Stromal cell of bone marrow (primary cell): ENCODE measurements around the gene TCP11.

Source experiments
- DNase-seq: peaks from one replicate; pipeline ENCODE4 v3.0.0-alpha.2; 2012; ENCODE audit warnings: low read depth

Gene TCP11

DNA sequence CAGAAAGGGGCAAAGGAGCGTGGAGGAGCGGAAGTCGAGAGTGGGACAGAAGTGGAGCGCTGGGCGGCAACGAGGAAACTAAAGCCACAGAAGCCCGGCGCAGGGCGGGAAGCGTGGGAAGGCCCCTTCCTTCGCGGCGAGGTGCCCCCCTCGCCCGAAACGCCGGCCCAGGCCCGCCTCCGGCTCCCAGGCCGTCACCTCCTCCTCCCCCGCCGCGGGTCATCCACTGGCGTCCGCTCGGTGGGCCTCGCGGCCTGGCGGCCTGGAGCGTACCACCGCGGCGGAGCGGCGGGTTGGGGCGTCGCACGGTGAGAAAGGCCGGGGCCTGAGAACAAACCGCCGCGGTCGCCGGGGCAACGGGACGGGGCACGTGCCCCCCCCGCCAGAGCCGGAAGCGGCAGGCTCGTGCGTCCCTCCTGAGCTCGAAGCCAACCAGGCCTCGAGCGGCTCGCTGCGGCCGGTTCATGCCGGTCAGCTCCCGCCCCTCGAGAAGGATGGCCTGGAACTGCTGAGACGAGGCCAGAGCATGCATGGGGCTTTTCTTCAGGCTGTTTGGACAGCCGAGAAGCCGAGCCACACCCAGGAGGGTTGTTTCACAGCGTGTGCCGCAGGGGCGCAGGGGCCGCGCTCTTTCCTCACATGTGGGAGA lies at the start of gene TCP11:
TSS of gene TCP11 (minus strand) at position 333 of the 649 bp plus-strand sequence. CDS start 469 bp downstream, outside the sequence.
- no peak for DNase-seq

DNA sequence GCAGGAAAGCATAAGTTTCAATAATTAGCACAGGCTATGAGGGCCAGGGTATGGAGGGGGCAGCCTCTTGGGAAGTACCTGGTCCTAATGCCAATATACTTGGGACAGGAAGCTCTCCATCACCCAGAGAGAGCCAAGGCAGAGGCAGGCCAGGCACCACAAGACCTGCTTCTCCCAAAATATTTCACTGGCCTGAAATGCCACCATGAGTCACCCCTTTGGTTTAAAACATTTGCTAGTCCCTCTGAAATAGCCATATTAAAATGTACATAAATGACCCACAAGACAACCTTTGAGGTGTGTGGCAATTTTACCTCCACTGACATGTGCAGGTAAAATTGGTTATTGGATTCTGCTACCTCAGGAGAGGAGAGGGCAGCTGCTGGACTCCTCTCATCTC lies 49.2 kb upstream of the TCP11 start:
- DNase-seq: no peak

DNA sequence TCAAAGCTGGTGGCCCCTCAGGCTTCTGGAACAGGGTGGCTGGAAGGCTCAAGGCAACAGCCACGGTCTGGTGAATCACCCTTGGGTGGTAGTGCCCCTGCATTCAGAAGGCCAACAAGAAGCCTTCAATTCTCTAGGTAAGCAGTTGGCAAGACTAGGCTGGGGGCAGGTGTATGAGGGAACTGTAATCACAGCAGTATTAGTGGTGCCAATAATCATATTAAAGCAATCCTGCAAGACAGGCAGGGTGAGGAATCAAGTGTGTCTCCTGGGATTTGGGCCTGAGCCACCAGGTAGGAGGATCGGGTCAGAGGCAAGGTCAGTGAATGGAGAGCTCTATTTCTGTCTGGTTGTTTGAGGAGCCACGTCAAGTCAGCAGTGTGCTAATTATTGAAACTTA lies 47.7 kb upstream of the TCP11 start:
- DNase-seq: no peak

DNA sequence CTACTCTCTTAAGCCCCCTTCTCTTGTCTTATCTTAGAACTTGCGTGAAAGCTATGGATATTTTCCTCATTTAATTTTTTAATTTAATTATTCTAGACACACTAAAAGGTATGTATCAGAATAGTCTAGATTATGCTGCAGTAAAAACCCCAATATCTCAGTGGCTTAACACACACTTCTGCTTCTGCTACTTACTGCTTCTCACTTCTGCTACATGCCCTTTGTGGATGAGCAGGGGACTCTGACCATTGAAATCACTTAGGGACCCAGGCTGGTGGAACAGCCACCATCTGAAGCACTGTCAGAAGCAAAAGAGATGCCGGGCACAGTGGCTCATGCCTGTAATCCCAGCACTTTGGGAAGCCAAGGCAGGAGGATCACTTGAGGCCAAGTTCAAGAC lies 45.4 kb upstream of the TCP11 start:
- DNase-seq: no peak

DNA sequence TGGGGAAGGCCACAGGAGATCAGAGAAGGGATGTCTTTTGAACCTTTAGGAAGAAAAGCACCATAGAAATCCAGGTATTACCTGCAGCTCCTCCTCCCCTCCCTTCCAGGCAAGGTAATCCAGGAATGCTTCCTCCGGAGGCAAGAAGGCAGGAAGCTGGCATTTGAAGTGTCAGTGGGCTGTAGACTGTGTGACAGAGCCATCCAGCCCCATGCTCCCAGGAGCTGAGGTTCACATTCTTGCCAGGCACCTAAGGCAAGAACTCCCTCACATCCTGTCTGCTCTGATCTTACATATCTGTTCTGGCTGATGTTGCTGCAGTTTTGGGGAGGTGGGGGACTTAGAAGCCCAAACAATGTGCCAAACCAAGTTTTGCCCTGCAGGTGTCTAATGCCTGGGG lies 44.8 kb upstream of the TCP11 start:
- no peak for DNase-seq

DNA sequence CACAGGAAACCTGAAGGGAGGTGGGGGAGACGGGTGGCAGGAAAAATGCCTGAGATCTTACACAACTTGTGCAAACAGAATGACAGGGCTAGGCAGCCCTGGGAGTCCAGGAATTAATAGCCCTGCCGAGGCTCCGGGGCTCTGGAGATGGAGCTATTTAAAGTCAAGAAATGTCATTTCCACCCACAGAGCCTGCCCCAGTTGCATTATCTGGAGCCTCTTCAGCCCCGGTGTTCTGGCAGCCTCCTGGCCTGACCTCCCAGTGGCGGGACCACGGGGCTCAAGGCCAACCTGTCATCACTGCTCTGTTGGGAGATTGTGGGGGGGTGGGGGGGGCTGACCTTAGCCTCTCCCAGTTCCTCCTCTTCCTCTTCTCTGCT lies 44.2 kb upstream of the TCP11 start:
- no peak for DNase-seq

DNA sequence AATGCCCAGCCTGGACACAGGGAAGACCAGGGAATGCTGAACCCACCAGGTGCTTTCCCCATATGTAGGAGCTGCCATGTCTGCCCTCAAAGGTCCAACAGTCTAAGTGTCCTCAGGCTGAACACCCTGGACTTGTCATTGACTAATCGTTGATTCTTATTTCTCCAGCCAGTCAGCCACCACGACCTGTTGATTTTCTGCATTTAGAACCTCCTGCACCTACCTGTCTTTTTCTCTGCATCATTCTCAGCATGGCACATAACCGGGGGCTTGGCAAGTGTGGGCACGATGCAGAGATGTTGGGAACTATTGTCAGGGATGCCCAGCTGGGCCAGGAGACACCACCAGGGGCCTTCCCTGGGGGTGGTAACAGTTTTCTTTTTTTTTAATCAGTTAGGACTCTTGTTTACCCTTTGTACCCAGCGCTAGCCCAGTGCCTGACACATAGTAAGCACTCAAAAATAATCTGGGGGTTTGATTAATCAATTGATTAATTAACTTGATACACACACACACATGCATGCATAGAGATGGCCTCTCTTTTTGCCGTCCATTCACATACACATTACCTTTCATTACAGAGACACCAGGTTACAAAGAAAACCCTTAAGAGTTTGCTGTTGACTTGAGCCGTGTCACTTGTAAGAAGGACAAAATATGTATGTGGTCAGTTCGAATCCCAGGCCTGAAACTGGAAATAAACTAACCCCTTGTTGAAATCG lies 43.6 kb upstream of the TCP11 start:
- no peak for DNase-seq

DNA sequence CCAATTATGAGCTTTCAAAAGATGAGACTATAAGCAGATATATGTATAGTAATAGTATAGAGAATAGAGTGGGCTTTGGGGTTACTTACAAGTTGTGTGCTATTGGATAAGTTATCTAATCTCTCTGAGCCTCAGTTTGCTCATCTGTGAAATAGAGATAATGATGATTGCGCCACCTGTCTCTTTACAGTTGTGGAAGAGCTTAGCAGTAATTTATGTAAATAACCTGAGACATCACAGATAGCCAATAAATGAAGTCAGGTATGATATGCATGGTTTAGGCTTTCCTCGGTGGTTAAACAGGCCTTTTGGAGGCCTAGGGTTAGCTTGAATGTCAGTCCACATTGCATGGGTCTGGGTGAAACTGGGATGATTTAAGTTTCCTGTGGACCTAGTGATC lies 42.8 kb upstream of the TCP11 start:
- DNase-seq: no peak

DNA sequence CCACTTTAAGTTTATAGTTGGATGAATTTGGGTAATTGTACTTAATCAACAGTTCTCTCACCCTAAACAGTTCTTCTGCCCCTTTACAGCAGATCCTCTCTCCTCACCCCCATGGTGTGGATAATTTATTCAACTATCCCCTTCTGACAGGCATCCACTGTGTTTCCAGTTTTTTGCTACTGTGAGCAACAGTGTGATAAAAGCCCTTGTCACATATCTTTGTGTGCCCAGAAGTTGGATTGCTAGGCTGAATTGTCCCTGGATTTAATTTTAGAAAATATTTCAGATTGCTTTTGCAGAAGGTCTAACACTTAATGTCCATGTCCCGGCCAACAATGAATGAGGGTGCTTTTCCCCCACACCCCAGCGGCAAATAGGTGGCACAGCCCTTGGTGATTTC lies 42.1 kb upstream of the TCP11 start:
- DNase-seq: no peak

DNA sequence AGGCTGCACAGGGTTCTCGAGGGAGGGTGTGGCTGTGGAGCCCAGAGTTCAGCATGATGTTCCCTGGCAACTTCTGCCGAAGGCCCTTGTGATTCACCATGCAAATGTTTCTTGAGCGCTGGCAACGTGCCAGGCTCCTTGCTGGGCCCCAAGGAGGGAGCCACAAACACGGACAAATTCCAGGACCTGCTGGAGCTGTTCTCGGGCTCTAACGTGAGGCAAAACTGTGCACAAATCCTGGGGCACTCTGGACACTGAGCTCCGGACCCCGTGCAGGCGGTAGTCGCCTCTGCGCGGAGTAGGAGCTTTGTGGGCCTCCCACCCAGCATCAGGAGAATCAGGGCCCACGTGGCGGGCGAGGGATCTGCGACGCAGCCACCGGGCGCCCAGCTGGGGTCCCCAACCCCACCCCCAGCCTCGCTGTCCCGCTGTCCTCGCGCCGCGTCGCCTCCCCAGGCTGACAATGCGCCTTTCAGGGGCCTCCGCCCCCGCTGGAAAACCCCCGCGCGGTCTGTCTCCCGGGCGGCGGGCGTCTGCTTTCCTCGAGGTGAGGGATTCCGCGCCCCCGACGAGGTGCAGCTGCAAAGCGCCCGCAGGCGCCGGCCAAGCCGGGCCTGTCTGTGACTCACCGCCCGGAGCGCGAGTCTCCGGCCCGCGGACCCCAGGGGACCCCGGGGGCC lies 40.9 kb upstream of the TCP11 start:
- DNase-seq: peak; percentile 76

DNA sequence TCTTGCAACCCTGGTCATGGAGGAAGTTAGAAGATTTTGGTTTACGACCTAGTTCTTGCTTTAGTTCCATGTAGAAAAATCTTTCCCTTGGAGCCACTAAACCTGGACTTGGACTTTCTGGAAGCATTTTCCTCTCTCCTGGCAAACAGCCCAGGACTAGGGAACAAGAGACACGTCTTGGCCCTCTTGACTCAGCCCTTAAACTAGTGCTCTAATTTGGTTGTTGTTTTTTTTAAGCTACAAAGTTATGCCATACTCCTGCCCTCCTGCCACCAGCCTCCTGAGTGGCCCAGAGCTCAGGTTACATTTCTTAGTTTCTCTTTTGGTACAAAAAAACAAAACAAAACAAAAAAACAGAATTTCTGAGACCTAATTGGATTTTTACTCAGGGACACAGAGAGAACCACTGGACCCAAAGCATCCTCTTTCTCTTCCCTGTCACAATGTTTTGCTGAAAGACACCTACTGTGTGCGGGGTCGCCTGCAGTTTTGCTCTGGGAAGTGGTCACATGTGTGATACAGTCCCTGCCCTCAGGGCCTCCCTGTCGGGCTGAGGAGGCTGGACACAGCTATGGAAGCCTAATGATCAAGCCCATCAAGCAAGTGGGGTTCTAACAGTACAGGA lies 40.3 kb upstream of the TCP11 start:
- peak; percentile 86 for DNase-seq

DNA sequence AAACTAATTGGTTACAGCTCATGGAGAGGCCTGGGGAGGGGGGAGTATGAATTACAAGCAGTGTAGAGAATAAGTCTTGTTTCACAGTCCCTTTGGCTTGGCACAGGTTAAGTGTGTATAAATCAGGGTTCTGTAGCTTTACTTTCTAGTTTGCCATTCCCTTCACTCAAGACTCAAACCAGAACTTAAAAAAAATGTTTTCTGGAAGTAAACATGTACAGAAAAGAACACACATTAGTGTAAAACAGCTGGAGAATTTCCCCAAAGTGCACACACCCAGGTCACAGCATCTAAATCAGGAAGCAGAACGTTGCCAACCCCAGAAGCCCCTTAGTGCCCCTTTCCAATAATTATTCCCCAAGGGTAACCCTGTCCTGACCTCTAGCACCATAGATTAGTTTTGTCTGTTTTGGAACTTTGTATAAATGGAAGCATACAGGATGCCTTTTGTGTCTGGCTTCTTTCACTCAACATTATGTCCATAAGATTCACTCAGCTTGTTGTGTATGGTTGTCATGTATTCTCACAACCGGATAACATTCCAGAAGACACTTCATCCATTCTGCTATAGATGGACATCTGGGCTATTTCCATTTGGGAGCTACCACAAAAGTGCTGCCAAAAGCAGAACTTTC lies 38.9 kb upstream of the TCP11 start:
- no peak for DNase-seq

DNA sequence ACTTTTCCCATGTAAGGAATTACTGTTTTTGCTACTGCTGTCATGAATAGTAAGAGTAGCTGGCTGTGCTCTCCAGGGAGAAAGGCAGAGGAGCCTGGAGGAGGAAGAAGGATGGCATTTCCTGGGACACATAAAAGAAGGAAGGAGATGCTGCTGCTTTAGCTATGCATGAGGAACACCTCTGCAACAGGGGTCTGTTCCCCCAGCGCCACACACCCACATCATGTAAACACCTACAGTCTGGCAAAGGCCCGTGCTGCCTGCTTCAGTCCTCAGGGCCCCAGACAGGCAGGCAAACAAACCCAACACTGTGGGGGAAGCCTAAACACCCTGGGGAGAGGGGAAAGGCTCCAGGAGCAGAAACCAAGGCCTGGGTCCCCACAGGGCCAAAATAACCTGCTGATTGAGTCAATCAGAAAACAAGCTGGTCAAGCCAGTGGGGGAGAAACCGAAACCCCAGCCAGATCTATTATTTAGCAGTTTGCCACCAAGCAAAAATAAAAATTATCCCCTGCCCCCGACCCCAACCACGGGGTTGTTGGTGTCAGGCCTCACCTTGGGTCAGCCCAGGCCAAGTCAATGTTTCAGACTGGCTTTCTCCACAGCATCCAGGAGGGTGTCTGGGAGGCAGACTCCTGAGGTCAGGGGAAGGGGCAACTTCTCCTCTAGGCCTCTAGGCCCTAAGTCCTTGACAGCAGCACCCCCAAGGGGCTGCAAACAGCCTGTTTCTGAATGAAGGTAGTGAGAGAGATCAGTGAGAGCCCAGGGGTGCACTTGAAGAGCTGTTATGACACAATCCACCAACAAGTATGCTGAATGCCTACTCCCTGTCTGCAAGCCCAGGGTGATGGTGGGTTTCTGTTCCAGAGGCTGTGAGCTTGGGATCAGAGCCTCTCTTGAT lies 38.0 kb upstream of the TCP11 start:
- DNase-seq: no peak

DNA sequence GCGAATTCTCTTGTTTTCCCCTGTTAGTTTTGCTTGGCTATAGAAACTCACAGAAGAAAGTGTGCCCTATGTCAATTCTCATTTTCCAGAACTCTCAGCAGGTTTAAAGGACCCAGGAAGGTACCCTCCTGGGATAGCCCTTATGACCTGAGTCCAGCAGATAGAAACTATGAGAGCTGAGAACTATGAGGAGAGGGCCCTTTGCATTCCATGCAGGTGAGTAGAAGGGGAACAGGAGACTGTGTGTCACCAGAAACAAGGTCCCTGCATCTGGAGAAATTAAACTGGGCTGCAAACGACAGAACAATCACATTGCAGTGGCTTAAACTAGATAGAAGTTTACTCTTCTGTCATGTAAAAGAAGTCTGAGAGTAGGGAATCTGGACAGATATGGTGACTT lies 36.9 kb upstream of the TCP11 start:
- no peak for DNase-seq

DNA sequence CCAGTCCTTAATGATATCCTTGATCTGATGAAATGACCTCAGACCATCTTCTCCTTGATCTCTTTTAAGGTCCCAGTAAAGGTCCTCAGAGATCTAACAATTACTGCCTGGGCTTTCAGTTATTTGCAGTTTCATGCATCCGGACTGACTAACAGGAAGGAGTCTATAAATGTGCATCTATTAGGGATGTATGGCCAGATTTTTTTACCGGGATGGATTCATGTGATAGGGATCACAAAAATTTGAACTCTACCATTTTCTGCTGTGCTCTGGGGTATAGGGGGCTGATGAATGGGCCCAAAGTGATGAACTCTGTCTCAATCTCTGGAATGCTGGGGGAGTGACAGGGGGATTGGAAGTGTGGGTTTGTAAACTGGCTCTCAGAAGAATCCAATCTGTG lies 36.5 kb upstream of the TCP11 start:
- DNase-seq: no peak

DNA sequence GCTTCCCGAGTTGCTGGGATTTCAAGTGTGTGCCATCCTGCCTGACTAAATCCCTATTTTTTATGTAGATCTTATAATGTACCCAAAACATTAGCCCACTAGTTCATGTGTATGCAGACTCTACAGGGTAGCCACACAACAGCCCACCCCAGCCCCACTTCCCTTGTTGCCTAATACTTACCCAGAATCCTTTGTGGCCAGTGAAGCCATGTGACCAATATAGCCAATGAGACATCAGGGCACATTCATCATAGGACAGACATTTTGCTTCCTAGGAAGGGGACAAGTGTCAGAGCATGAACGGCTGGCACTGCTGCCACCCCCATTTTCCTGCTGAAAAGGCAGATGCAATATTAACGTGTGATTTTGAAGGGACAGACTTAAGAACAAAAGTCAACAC lies 36.0 kb upstream of the TCP11 start:
- DNase-seq: no peak

DNA sequence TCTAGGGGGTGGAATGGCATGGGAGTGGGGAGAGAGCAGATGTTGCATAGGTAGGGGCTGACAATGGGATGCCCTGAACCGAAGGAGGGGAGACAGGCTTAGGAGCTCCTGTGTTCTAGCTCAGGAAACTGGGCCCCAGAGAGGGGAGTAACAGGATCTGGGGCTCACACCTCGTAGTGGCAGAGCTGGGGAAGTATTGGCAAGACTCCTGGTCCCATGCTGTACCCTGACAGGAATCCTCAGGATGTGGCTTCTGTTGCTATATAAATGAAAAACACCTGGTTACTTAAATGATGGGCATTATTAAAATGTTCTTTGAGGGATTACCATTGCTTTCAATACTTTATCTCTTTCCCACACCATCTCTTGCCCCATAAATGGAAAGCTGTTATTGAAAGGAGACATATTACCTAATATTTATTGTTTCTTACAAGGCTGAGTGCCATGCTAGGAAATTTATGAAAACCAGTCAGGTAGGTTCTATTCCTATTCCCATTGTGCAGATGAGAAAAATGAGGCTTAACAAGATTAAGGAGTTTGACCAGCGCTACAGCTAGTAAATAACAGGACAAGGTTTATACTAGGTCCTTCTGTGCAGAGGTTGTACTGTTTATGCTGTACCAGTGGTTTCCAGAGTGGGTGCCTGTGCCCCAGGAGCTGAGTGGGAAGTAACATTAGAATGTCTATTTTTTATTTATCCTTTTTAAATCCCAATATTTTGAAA lies 35.3 kb upstream of the TCP11 start:
- no peak for DNase-seq

DNA sequence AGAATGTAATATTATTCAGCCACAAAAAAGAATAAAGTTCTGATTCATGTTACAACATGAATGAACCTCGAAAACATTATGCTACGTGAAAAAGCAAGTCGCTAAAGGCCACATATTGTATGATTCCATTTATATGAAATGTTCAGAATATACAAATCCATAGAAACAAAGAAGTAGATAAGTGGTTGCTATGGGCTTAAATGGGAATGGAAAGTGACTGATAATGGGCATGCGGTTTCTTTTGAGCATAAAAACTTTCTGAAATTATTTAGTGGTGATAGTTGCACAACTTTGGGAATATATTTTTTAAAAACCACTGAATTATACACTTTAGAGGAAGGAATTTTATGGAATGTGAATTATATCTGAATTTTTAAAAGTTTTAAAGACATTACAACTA lies 33.4 kb upstream of the TCP11 start:
- no peak for DNase-seq

DNA sequence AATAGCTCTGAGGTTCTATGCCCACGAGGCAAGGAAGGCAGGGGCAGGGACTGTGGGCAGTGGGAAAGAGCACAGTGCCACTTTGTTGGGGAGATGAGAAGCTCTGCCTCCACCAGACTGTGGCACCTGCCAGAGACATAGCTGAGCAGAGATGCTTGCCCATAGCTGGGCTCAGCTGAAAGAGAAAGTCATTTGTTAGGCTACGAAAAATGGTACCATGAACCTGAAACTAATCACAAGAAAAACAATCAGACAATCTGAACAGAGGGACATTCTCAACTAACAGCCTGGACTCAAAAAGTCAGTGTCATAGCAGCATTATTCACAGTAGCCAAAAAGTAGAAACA lies 32.9 kb upstream of the TCP11 start:
- DNase-seq: no peak

DNA sequence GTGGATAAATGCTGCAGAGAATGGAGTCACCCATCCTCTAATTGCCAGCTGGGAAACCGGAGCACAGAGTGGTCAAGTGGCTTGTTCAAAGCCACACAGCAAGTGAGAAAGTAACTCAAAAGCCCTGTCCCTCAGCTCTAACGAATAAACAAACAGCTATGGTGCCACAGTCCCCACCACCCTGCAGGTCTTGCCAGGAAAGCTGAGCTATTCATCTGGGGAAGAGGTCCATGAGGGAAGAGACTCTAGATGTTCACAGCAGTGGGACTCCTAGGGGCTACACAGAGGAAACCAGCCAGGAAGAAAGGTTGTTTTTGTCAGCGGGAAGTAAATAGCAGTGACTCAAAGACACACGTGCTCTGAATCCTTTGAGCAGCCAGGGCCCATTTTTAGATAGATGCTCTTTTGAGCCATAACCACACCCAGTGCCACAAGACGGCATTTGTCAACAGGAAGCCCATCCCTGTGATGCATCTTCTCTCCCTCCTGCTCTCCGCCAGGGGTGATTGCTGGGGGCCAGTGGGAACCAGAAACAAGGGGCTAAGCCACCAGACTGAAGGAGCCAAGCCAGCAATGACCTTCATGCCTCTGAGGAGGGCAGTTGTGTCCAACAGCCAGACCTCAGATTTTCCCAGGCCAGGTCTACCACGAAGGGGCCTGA lies 32.4 kb upstream of the TCP11 start:
- no peak for DNase-seq
